Neural cell (in vitro differentiated cells): ENCODE measurements around the gene RHOT2. TPM values are rescaled to one million over a fixed set of nuclear protein-coding genes. Genes with fewer than 3 reads are reported as not detected.

ENCODE experiments used
- H2AFZ ChIP-seq: fragments of 200-600, 300-800 bp; sonication (generic), shearing (Covaris generic); 2 replicates; pipeline ENCODE4 v1.6.0; 2014; ENCODE audit warnings: low read depth, mild to moderate bottlenecking, antibody characterized with exemption, low read length, moderate library complexity
- H3F3A ChIP-seq: fragments of 200-600 bp; shearing (Covaris generic); 2 replicates; pipeline ENCODE4 v1.6.1; 2016; ENCODE audit warnings: mild to moderate bottlenecking, moderate library complexity, mixed read lengths, antibody characterized with exemption, low read length; ENCODE audit not compliant: insufficient read depth, poor library complexity, severe bottlenecking
- H3K27ac ChIP-seq: fragments of 200-600, 300-800 bp; sonication (generic), shearing (Covaris generic); 2 replicates; pipeline ENCODE4 v1.5.1; 2014; ENCODE audit warnings: mild to moderate bottlenecking, low read length, moderate library complexity
- H3K27me3 ChIP-seq: fragments of 300-800, 200-600 bp; sonication (generic), shearing (Covaris generic); 2 replicates; pipeline ENCODE4 v1.6.0; 2014; ENCODE audit warnings: mild to moderate bottlenecking, low read depth, low read length, moderate library complexity; ENCODE audit not compliant: insufficient read depth
- H3K36me3 ChIP-seq: fragments of 300-800, 200-600 bp; sonication (generic), shearing (Covaris generic); 2 replicates; pipeline ENCODE4 v1.5.1; 2014; ENCODE audit warnings: mild to moderate bottlenecking, antibody characterized with exemption, low read length, moderate library complexity; ENCODE audit not compliant: insufficient read depth
- H3K4me2 ChIP-seq: fragments of 300-800, 200-600 bp; sonication (generic), shearing (Covaris generic); 2 replicates; pipeline ENCODE4 v1.6.0; 2014; ENCODE audit warnings: mild to moderate bottlenecking, low read length
- H3K4me3 ChIP-seq: fragments of 300-800, 200-600 bp; sonication (generic), shearing (Covaris generic); 2 replicates; pipeline ENCODE4 v1.5.1; 2014; ENCODE audit warnings: mild to moderate bottlenecking, low read length, moderate library complexity
- H3K79me2 ChIP-seq: fragments of 200-600 bp; shearing (Covaris generic); replicated peaks from 2 replicates; pipeline ENCODE4 v1.6.0; 2014; ENCODE audit warnings: mild to moderate bottlenecking, low read length, moderate library complexity; ENCODE audit not compliant: insufficient read depth
- H3K9ac ChIP-seq: fragments of 300-800, 200-600 bp; sonication (generic), shearing (Covaris generic); 2 replicates; pipeline ENCODE4 v1.6.1; 2016; ENCODE audit warnings: mild to moderate bottlenecking, low read length, mixed read lengths
- H3K9me2 ChIP-seq: fragments of 200-600 bp; shearing (Covaris generic); 2 replicates; pipeline ENCODE4 v1.6.1; 2016; ENCODE audit warnings: mild to moderate bottlenecking, low read length, mixed read lengths; ENCODE audit not compliant: insufficient read depth
- H3K9me3 ChIP-seq: fragments of 200-600, 300-800 bp; sonication (generic), shearing (Covaris generic); 2 replicates; pipeline ENCODE4 v1.6.1; 2016; ENCODE audit warnings: mild to moderate bottlenecking, mixed run types, low read length, moderate library complexity, mixed read lengths
- H4K20me1 ChIP-seq: fragments of 200-600 bp; shearing (Covaris generic); 2 replicates; pipeline ENCODE4 v1.6.1; 2016; ENCODE audit warnings: mild to moderate bottlenecking, mixed run types; ENCODE audit not compliant: insufficient read depth
- EP300 ChIP-seq: fragments of 450-650 bp; conservative IDR thresholded peaks from 2 replicates; pipeline ENCODE4 v1.6.1; 2014; ENCODE audit warnings: antibody characterized with exemption, mild to moderate bottlenecking, moderate library complexity; ENCODE audit not compliant: poor library complexity, severe bottlenecking
- EZH2 ChIP-seq: fragments of 200-600, 300-800 bp; shearing (Covaris generic), sonication (generic); IDR thresholded peaks from 2 replicates; pipeline ENCODE4 v1.6.1; 2014; ENCODE audit warnings: antibody characterized with exemption, low read length, borderline replicate concordance, mild to moderate bottlenecking; ENCODE audit not compliant: insufficient read depth, poor library complexity, severe bottlenecking
- MXI1 ChIP-seq: fragments of 450-650 bp; conservative IDR thresholded peaks from 2 replicates; pipeline ENCODE4 v1.6.1; 2014; ENCODE audit warnings: antibody characterized with exemption, mild to moderate bottlenecking; ENCODE audit not compliant: poor library complexity, severe bottlenecking
- POLR2AphosphoS5 ChIP-seq: IDR thresholded peaks from 2 replicates; pipeline ENCODE4 v1.6.1; 2012
- RAD21 ChIP-seq: fragments of 450-650 bp; conservative IDR thresholded peaks from 2 replicates; pipeline ENCODE4 v1.6.1; 2014; ENCODE audit warnings: antibody characterized with exemption, mild to moderate bottlenecking, moderate library complexity
- SMC3 ChIP-seq: fragments of 450-650 bp; conservative IDR thresholded peaks from 2 replicates; pipeline ENCODE4 v1.6.1; 2014; ENCODE audit warnings: antibody characterized with exemption, mild to moderate bottlenecking, moderate library complexity; ENCODE audit not compliant: poor library complexity
- TAF1 ChIP-seq: IDR thresholded peaks from 2 replicates; pipeline ENCODE4 v1.6.1; 2012; ENCODE audit warnings: low read depth
- polyA plus RNA-seq: library from polyadenylated mRNA; depleted of rRNA; stranded (reverse); fragments of >200 nt; gene quantifications from 2 replicates; pipeline ENCODE4 v1.2.3, GENCODE V29; 2014
- TF ChIP-seq, protein P1 (sequence below): fragments of 450-650 bp; IDR thresholded peaks from 2 replicates; pipeline ENCODE4 v1.5.1; 2014; ENCODE audit warnings: antibody characterized with exemption, mild to moderate bottlenecking, moderate library complexity; ENCODE audit not compliant: poor library complexity, severe bottlenecking
- TF ChIP-seq, protein P2 (sequence below): IDR thresholded peaks from 2 replicates; pipeline ENCODE4 v1.6.1; 2012; ENCODE audit warnings: borderline replicate concordance

RHOT2 gene
- polyA plus RNA-seq, 1 donor from 2014 or later, result 132 TPM

- peaks cover 11% of the 10 kb centered on the region for H3K79me2 ChIP-seq
- no peaks in the 10 kb centered on the region for H4K20me1 ChIP-seq
- peak overlapping the region; percentile 94 for H3K9ac ChIP-seq
- peak overlapping the region; percentile 75 for H3K4me2 ChIP-seq
- TF ChIP-seq EP300 (no peak), RAD21 (no peak), MXI1 (no peak), POLR2AphosphoS5 (no peak), EZH2 (no peak), SMC3 (no peak), TAF1 (no peak)
- TF ChIP-seq, protein P1, sequence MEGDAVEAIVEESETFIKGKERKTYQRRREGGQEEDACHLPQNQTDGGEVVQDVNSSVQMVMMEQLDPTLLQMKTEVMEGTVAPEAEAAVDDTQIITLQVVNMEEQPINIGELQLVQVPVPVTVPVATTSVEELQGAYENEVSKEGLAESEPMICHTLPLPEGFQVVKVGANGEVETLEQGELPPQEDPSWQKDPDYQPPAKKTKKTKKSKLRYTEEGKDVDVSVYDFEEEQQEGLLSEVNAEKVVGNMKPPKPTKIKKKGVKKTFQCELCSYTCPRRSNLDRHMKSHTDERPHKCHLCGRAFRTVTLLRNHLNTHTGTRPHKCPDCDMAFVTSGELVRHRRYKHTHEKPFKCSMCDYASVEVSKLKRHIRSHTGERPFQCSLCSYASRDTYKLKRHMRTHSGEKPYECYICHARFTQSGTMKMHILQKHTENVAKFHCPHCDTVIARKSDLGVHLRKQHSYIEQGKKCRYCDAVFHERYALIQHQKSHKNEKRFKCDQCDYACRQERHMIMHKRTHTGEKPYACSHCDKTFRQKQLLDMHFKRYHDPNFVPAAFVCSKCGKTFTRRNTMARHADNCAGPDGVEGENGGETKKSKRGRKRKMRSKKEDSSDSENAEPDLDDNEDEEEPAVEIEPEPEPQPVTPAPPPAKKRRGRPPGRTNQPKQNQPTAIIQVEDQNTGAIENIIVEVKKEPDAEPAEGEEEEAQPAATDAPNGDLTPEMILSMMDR, result no peak
- TF ChIP-seq, protein P2, sequence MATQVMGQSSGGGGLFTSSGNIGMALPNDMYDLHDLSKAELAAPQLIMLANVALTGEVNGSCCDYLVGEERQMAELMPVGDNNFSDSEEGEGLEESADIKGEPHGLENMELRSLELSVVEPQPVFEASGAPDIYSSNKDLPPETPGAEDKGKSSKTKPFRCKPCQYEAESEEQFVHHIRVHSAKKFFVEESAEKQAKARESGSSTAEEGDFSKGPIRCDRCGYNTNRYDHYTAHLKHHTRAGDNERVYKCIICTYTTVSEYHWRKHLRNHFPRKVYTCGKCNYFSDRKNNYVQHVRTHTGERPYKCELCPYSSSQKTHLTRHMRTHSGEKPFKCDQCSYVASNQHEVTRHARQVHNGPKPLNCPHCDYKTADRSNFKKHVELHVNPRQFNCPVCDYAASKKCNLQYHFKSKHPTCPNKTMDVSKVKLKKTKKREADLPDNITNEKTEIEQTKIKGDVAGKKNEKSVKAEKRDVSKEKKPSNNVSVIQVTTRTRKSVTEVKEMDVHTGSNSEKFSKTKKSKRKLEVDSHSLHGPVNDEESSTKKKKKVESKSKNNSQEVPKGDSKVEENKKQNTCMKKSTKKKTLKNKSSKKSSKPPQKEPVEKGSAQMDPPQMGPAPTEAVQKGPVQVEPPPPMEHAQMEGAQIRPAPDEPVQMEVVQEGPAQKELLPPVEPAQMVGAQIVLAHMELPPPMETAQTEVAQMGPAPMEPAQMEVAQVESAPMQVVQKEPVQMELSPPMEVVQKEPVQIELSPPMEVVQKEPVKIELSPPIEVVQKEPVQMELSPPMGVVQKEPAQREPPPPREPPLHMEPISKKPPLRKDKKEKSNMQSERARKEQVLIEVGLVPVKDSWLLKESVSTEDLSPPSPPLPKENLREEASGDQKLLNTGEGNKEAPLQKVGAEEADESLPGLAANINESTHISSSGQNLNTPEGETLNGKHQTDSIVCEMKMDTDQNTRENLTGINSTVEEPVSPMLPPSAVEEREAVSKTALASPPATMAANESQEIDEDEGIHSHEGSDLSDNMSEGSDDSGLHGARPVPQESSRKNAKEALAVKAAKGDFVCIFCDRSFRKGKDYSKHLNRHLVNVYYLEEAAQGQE, result no peak
- H3K4me3 ChIP-seq, result peak overlapping the region; percentile 70
- peaks cover 5% of the 10 kb centered on the region for H3F3A ChIP-seq
- H3K27ac ChIP-seq, result peak overlapping the region; percentile 99
- H3K9me3 ChIP-seq, result no peaks in the 10 kb centered on the region
- no peaks in the 10 kb centered on the region for H3K36me3 ChIP-seq
- no peaks in the 10 kb centered on the region for H3K27me3 ChIP-seq
- H3K9me2 ChIP-seq, result no peaks in the 10 kb centered on the region
- H2AFZ ChIP-seq, result no peak overlapping the region
These were observed 42.7 kb downstream of the RHOT2 start for GRCh38 chr16:710500-711075.

DNA sequence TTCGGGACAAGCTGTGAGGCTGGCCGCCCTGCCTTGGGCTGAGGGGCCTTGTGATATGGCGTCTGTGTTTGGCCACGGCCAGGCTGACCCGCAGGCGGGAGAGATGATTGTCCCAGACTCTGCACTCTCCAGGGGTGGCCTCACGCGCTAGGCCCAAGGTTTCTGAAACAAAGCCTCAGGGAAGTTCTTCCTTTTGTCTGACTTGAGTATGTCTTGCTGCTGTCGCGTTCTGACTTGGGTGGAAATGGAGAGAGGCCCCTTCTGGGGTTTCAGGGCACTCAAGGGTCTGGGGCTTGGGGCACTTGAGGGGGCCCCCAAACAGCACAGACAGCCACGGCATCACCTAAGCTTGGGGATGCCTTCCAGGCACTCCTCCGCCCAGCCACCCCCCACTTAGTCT, 43.2 kb downstream of the RHOT2 start:
- Histone ChIP-seq H3K36me3 (no peaks in the 10 kb centered on the region), H3K4me2 (peak overlapping the region; percentile 75), H3F3A (peaks cover 5% of the 10 kb centered on the region), H3K9me3 (no peaks in the 10 kb centered on the region), H3K9me2 (no peaks in the 10 kb centered on the region), H3K27me3 (no peaks in the 10 kb centered on the region), H4K20me1 (no peaks in the 10 kb centered on the region), H3K9ac (peak overlapping the region; percentile 94), H3K79me2 (peaks cover 11% of the 10 kb centered on the region), H3K4me3 (peak overlapping the region; percentile 70), H2AFZ (no peak overlapping the region), H3K27ac (peak overlapping the region; percentile 99)
- TF ChIP-seq, protein P1, result no peak
- TF ChIP-seq, protein P2, result no peak
- TF ChIP-seq SMC3, result no peak
- no peak for TF ChIP-seq TAF1
- TF ChIP-seq EP300, result no peak
- TF ChIP-seq POLR2AphosphoS5, result no peak
- no peak for TF ChIP-seq MXI1
- TF ChIP-seq EZH2, result no peak
- TF ChIP-seq RAD21, result no peak
